ENCODE results near the gene REXO5. TPM values are rescaled to one million over a fixed set of nuclear protein-coding genes. Genes with fewer than 3 reads are reported as not detected.

REXO5 gene
- total and polyA plus RNA-seq, 2 donors (not counting 3 experiments of a cell fraction or from before 2014, with no cell fraction given): 2.3 to 11.5 TPM

- BruUV-seq (replicated peaks): no TSS peak
- dilution Hi-C loops (cut with MboI; ENCODE audit: extremely low pct_ligation_motif_present, low sequenced_read_pairs): no loop called here
- no peak overlapping the region for H3K27ac ChIP-seq (ENCODE audit: insufficient read depth, low read depth, low read length)
These were observed 38.8 kb upstream of the REXO5 start for GRCh38 chr16:20767577-20767976.

More at GRCh38 chr16:20767577-20767976, 38.8 kb upstream of the REXO5 start:
- no peaks in the 10 kb centered on the region for H3K9me3 ChIP-seq (replicated peaks; ENCODE audit: control insufficient read depth, insufficient read depth, low read length)
- H4K20me1 ChIP-seq (replicated peaks; ENCODE audit: control insufficient read depth, extremely low read depth, insufficient read depth, low read length): no peaks in the 10 kb centered on the region
- no peak overlapping the region for H3K4me3 ChIP-seq (replicated peaks in 1 of 3; ENCODE audit: insufficient read depth in 1 of 3, low read depth in 1 of 3, low read length in 3 of 3)
- H3K4me1 ChIP-seq (ENCODE audit: control insufficient read depth, extremely low read depth, insufficient read depth, low read length): no peaks in the 10 kb centered on the region
- ChIA-PET CTCF (no interaction called here), POLR2A (no interaction called here)
- peaks cover 3 to 5% of the 10 kb centered on the region in 2 experiments for H3K27me3 ChIP-seq (ENCODE audit: control insufficient read depth in 2 of 2, insufficient read depth in 2 of 2, low read length in 2 of 2)
- H2AFZ ChIP-seq (ENCODE audit: low read depth, low read length): no peak overlapping the region
- DNase-seq (ENCODE audit: low read depth, low spot score) (no peak), FAIRE-seq (no peak)
- no peak overlapping the region for H3K4me2 ChIP-seq (ENCODE audit: insufficient read depth, low read length)
- no peaks in the 10 kb centered on the region for H3K79me2 ChIP-seq (ENCODE audit: control insufficient read depth, insufficient read depth, low read length)
- TF ChIP-seq MYC (IDR thresholded peaks at IDR 0.05; ENCODE audit: low read depth, low read length) (no peak), CTCF (IDR thresholded peaks at IDR 0.05; ENCODE audit: extremely low read depth in 1 of 2, insufficient read depth in 1 of 2, low read depth in 1 of 2, low read length in 2 of 2) (no peak), GATA2 (IDR thresholded peaks at IDR 0.05; ENCODE audit: insufficient read depth, insufficient read length, low read depth, low read length) (no peak), POLR2A (IDR thresholded peaks at IDR 0.05; ENCODE audit: low read depth, low read length) (no peak), POLR2AphosphoS5 (IDR thresholded peaks at IDR 0.05; ENCODE audit: insufficient read depth, low read depth, low read length) (no peak), JUN (IDR thresholded peaks at IDR 0.05; ENCODE audit: borderline replicate concordance, insufficient read depth, insufficient read length, low read depth) (no peak), MAX (IDR thresholded peaks at IDR 0.05; ENCODE audit: insufficient read depth, insufficient read length) (no peak), FOS (IDR thresholded peaks at IDR 0.05; ENCODE audit: borderline replicate concordance, insufficient read depth, low read length) (no peak), EZH2 (IDR thresholded peaks at IDR 0.05; ENCODE audit: borderline replicate concordance, low read depth, low read length, severe bottlenecking) (no peak)
- intact Hi-C loops (cut with micrococcal nuclease): no loop called here
- no peaks in the 10 kb centered on the region for H3K36me3 ChIP-seq (ENCODE audit: control insufficient read depth in 2 of 2, extremely low read depth in 1 of 2, insufficient read depth in 2 of 2, low read length in 2 of 2)
- H3K9ac ChIP-seq (replicated peaks; ENCODE audit: extremely low read depth, insufficient read depth, low read length): no peak overlapping the region
- H3K9me1 ChIP-seq (replicated peaks; ENCODE audit: control insufficient read depth, extremely low read depth, insufficient read depth, low read length): no peaks in the 10 kb centered on the region

All from endothelial cell of umbilical vein (primary cell).